Urinary bladder (tissue), 4 donors: Measurements from ENCODE around the gene NR1H4. TPM values are rescaled to one million over a fixed set of nuclear protein-coding genes. Genes with fewer than 3 reads are reported as not detected.
A peak's percentile ranks its signal among the peaks of the same experiment; 100 is the strongest.
"Not testable (repeated sequence)": the region's sequence is repeated elsewhere in the genome, so short reads cannot be mapped to it uniquely, and the experiment has no call there.

ENCODE experiments used
- DNase-seq: peaks from one replicate; pipeline ENCODE4 v3.0.0-alpha.2; 2015; ENCODE audit errors: extremely low spot score
- H3K27ac ChIP-seq: one replicate; pipeline ENCODE4 v1.5.1; 2013; ENCODE audit warnings: low read depth, mild to moderate bottlenecking, moderate library complexity
- H3K36me3 ChIP-seq: one replicate; pipeline ENCODE4 v1.6.1; 2013; ENCODE audit warnings: mild to moderate bottlenecking, moderate library complexity; ENCODE audit not compliant: insufficient read depth
- H3K4me1 ChIP-seq: one replicate; pipeline ENCODE4 v1.6.1; 2013; ENCODE audit warnings: mild to moderate bottlenecking, moderate library complexity; ENCODE audit not compliant: insufficient read depth
- H3K4me3 ChIP-seq: one replicate; pipeline ENCODE4 v1.5.1; 2013; ENCODE audit warnings: low read depth, low read length
- WGBS: extraction: QIAGEN DNeasy Blood & Tissue Kit; methylation state at CpG from one replicate; pipeline ENCODE4 v1.1.7; 2013; 5-methylcytosine and 5-hydroxymethylcytosine counted together
- polyA plus RNA-seq: library from polyadenylated mRNA; stranded (reverse); fragments of 200-250 nt; gene quantifications from one replicate; pipeline ENCODE4 v1.2.3, GENCODE V29; 2013
- total RNA-seq: library from RNA; depleted of rRNA; stranded (reverse); fragments of >200 nt; gene quantifications from one replicate; pipeline ENCODE4 v1.2.3, GENCODE V29; 2014
- donor health status: healthy with polysubstance abuse.
- donor health status: healthy.

Gene NR1H4
- total and polyA plus RNA-seq, 2 donors = 1.9 to 3.2 TPM

GRCh38 chr12:100484183-100484886 is 10.7 kb downstream of the NR1H4 start:
- WGBS = 34% methylated on average over 6 of the region's 6 CpGs
- DNase-seq = no peak
- H3K27ac ChIP-seq = peak overlapping the region; percentile 32

GRCh38 chr12:100484891-100485471 is 11.3 kb downstream of the NR1H4 start:
- no peak for DNase-seq
- Histone ChIP-seq H3K36me3 (no peaks in the 10 kb centered on the region), H3K4me1 (no peaks in the 10 kb centered on the region), H3K27ac (peak overlapping the region; percentile 32), H3K4me3 (no peak overlapping the region)

More at GRCh38 chr12:100484183-100484886, 10.7 kb downstream of the NR1H4 start:
- H3K4me1 ChIP-seq = no peaks in the 10 kb centered on the region
- no peaks in the 10 kb centered on the region for H3K36me3 ChIP-seq
- H3K4me3 ChIP-seq = no peak overlapping the region

DNA sequence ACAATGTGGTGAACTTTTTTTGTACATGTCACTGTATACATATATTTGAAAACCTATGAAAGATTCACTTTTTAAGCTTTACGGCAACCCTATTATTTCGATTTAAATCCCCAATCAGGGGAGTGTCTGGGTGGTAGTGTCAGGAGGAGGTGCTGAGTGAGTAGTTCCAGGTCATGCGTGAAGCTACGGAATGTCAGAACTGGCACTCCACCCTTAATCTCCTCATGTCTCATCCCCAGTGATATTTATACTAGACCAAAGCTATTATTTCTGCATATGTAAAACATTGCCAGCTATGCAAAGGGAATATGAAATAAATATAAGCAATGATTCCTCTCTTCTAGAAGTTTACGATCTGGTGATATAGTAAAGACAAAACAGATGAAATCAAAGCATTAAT is 12.3 kb downstream of the NR1H4 start:
- 48% methylated on average over 5 of the region's 5 CpGs for WGBS
- Histone ChIP-seq H3K4me3 (no peak overlapping the region), H3K36me3 (no peaks in the 10 kb centered on the region), H3K27ac (no peak overlapping the region), H3K4me1 (no peaks in the 10 kb centered on the region)
- no peak for DNase-seq

- Histone ChIP-seq H3K4me3 (no peak overlapping the region), H3K4me1 (no peaks in the 10 kb centered on the region), H3K27ac (no peak overlapping the region), H3K36me3 (no peaks in the 10 kb centered on the region)
- WGBS = 29% methylated on average over 3 of the region's 3 CpGs
- no peak for DNase-seq
Observed at GRCh38 chr12:100489251-100489820, 15.7 kb downstream of the NR1H4 start.

- no peaks in the 10 kb centered on the region for H3K36me3 ChIP-seq
- DNase-seq = no peak
- H3K27ac ChIP-seq = no peak overlapping the region
- 39% methylated on average over 1 of the region's 1 CpG for WGBS
- no peak overlapping the region for H3K4me3 ChIP-seq
- no peaks in the 10 kb centered on the region for H3K4me1 ChIP-seq
Observed at GRCh38 chr12:100490056-100490455, 16.4 kb downstream of the NR1H4 start.

- no peaks in the 10 kb centered on the region for H3K4me1 ChIP-seq
- H3K36me3 ChIP-seq = no peaks in the 10 kb centered on the region
- no peak overlapping the region for H3K27ac ChIP-seq
- no peak overlapping the region for H3K4me3 ChIP-seq
- DNase-seq = no peak
- 82% methylated on average over 4 of the region's 4 CpGs for WGBS
Observed at GRCh38 chr12:100491104-100491503, 17.4 kb downstream of the NR1H4 start.

- H3K27ac ChIP-seq = peak overlapping the region; percentile 23
- H3K4me3 ChIP-seq = no peak overlapping the region
- 80% methylated on average over 6 of the region's 6 CpGs for WGBS
- no peak for DNase-seq
- H3K4me1 ChIP-seq = no peaks in the 10 kb centered on the region
- H3K36me3 ChIP-seq = no peaks in the 10 kb centered on the region
Observed at GRCh38 chr12:100493396-100494012, 19.8 kb downstream of the NR1H4 start.

- 93% methylated on average over 2 of the region's 2 CpGs for WGBS
- no peaks in the 10 kb centered on the region for H3K36me3 ChIP-seq
- DNase-seq = no peak
- no peak overlapping the region for H3K27ac ChIP-seq
- no peak overlapping the region for H3K4me3 ChIP-seq
- no peaks in the 10 kb centered on the region for H3K4me1 ChIP-seq
Observed at GRCh38 chr12:100494026-100494425, 20.4 kb downstream of the NR1H4 start.

- 100% methylated on average over 2 of the region's 2 CpGs for WGBS
Observed at GRCh38 chr12:100494538-100494937, 20.9 kb downstream of the NR1H4 start.

DNA sequence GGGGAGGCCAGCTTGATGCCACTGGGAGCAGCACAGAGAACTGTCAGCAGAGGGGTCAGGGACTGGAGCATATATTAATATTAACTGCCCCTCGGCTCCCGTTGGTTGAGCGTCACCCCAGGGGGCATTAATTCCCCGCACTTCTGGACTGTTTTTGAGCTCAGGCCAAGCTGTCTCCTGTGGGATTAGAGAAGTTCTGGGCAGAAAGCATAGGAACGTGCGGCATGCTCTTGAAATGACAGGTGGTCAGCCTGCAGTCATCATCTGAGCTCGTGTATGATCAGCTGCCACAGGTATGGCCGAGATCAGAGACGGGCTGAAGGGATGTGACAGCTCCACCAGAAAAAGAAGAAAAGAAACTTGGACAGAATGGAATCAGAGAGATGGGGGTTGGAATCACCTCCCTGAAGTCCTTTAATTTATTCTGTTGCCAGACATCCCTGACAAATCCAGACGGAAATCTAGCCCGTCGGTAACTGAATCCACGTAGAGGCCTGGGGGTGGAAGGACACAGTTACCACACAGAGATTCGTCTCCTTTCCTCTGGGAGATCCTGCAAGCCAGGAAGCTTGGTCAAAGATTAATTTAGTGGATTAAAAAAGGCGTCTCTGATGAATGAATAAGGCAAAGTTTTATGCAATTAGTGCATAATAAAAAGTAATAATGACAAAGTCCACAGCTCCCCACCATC is 23.6 kb downstream of the NR1H4 start:
- no peak for DNase-seq
- Histone ChIP-seq H3K36me3 (no peaks in the 10 kb centered on the region), H3K27ac (no peak overlapping the region), H3K4me1 (no peaks in the 10 kb centered on the region), H3K4me3 (no peak overlapping the region)
- WGBS = 88% methylated on average over 15 of the region's 15 CpGs

More at GRCh38 chr12:100494538-100494937, 20.9 kb downstream of the NR1H4 start:
- Histone ChIP-seq H3K4me1 (no peaks in the 10 kb centered on the region), H3K36me3 (no peaks in the 10 kb centered on the region), H3K27ac (no peak overlapping the region), H3K4me3 (no peak overlapping the region)
- DNase-seq = no peak

GRCh38 chr12:100498141-100498540 is 24.5 kb downstream of the NR1H4 start:
- Histone ChIP-seq H3K36me3 (no peaks in the 10 kb centered on the region), H3K4me1 (no peaks in the 10 kb centered on the region), H3K4me3 (no peak overlapping the region), H3K27ac (no peak overlapping the region)
- DNase-seq = no peak
- 85% methylated on average over 10 of the region's 10 CpGs for WGBS

DNA sequence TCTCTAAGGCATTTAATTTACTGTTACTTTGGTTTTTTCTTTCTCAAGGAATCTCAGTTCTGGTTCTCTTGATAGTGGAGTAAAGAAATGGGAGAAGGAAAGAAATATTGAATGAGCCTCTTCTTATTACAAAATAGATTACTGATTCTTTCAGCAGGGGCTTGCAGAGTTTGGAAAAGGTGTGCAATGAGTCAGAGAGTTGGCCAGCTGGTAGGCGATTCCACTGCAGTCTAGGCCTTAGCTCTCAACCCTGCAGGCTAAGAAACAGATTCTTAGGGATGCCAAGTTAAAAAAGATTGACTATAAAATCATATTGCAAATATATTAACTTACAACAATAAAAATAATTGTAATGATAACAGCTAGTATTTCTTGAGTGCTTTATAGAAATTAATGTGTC is 25.8 kb downstream of the NR1H4 start:
- Histone ChIP-seq H3K4me1 (no peaks in the 10 kb centered on the region), H3K27ac (no peak overlapping the region), H3K4me3 (no peak overlapping the region), H3K36me3 (no peaks in the 10 kb centered on the region)
- 79% methylated on average over 1 of the region's 1 CpG for WGBS
- DNase-seq = no peak

- not testable (repeated sequence) for DNase-seq, H3K36me3 ChIP-seq, H3K4me3 ChIP-seq, H3K27ac ChIP-seq, H3K4me1 ChIP-seq
- 75% methylated on average over 4 of the region's 4 CpGs for WGBS
Observed at GRCh38 chr12:100502718-100503117, 29.1 kb downstream of the NR1H4 start.
